Bronchial epithelial cell (primary cell): ENCODE measurements around the gene ACTR5. TPM values are rescaled to one million over a fixed set of nuclear protein-coding genes. Genes with fewer than 3 reads are reported as not detected.

ENCODE experiments used
- DNase-seq: peaks from one replicate; pipeline ENCODE4 v3.0.0-alpha.2; 2010; ENCODE audit warnings: low read depth
- FAIRE-seq: peaks from 2 replicates; lab custom pipeline; 2011; peaks lifted over from hg19 to GRCh38; lab: Jason Lieb, UNC
- H3K27me3 ChIP-seq: 2 replicates; pipeline ENCODE4 v1.5.1; 2011; ENCODE audit warnings: low read length; ENCODE audit not compliant: control insufficient read depth, insufficient read depth
- H3K36me3 ChIP-seq: 2 replicates; pipeline ENCODE4 v1.5.1; 2011; ENCODE audit warnings: low read length; ENCODE audit not compliant: control insufficient read depth, insufficient read depth
- H3K4me3 ChIP-seq: 2 replicates; pipeline ENCODE4 v1.5.1; 2011; ENCODE audit warnings: mild to moderate bottlenecking, low read depth, low read length, control low read depth
- total RNA-seq: library from RNA; depleted of rRNA; stranded (reverse); fragments of >200 nt; gene quantifications from 2 replicates; pipeline ENCODE4 v1.2.1, GENCODE V29; 2014
- TF ChIP-seq, protein P1 (sequence below): IDR thresholded peaks from 2 replicates; pipeline ENCODE4 v1.5.1; 2011; ENCODE audit warnings: mild to moderate bottlenecking, moderate library complexity, low read length, control low read depth, inconsistent platforms; ENCODE audit not compliant: insufficient read depth, severe bottlenecking

Gene ACTR5
- total RNA-seq, 1 donor from 2014 or later, result 20.3 TPM

- DNase-seq (no peak), FAIRE-seq (no peak)
- no peaks in the 10 kb centered on the region for H3K36me3 ChIP-seq
- TF ChIP-seq, protein P1, sequence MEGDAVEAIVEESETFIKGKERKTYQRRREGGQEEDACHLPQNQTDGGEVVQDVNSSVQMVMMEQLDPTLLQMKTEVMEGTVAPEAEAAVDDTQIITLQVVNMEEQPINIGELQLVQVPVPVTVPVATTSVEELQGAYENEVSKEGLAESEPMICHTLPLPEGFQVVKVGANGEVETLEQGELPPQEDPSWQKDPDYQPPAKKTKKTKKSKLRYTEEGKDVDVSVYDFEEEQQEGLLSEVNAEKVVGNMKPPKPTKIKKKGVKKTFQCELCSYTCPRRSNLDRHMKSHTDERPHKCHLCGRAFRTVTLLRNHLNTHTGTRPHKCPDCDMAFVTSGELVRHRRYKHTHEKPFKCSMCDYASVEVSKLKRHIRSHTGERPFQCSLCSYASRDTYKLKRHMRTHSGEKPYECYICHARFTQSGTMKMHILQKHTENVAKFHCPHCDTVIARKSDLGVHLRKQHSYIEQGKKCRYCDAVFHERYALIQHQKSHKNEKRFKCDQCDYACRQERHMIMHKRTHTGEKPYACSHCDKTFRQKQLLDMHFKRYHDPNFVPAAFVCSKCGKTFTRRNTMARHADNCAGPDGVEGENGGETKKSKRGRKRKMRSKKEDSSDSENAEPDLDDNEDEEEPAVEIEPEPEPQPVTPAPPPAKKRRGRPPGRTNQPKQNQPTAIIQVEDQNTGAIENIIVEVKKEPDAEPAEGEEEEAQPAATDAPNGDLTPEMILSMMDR, result no peak
- H3K27me3 ChIP-seq, result no peaks in the 10 kb centered on the region
- H3K4me3 ChIP-seq, result no peak overlapping the region
Measured at GRCh38 chr20:38706509-38706908, 41.8 kb upstream of the ACTR5 start.

DNA sequence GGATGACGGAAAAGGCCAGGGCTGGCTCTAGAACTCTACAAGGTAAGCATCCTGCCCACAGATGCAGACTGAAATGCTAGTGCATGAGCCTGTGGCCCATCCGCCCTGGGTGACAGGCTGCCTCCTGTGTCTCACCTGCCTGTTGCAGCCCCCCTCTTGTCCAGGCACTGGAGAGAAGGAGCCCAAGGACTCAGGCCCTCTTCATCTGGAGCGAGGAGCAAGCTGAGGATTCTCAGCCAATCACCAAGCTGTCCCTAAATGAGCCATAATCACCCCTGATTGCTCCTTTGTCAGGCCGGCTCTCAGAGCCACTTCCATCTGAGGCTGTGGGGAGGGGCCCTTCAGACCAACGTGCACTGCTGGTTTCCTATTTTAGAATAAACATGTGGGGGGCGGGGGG lies 34.0 kb upstream of the ACTR5 start:
- Histone ChIP-seq H3K36me3 (no peaks in the 10 kb centered on the region), H3K27me3 (peaks cover 5% of the 10 kb centered on the region), H3K4me3 (no peak overlapping the region)
- DNase-seq (no peak), FAIRE-seq (no peak)
- TF ChIP-seq, protein P1, result no peak

DNA sequence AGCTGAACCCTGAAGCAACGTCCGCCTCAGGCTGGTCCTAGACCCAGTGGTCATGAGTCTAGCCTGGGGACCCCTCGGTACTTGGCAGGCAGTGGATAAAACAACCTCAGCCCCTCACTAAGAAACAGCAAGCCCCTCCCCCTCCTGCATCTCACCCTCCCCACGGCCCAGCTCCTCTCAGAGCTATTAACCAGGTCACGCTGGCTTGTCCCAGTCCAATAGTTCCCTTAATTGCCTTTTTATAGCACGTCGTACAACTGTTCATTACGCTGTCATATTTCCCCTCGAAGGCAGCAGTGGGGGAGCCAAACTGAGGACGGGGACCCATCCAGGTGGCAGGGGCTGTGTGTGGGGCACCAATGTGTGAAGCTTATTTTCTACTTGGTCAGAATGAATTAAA lies 32.6 kb upstream of the ACTR5 start:
- Histone ChIP-seq H3K36me3 (no peaks in the 10 kb centered on the region), H3K27me3 (peaks cover 13% of the 10 kb centered on the region), H3K4me3 (no peak overlapping the region)
- TF ChIP-seq, protein P1, result no peak
- DNase-seq (no peak), FAIRE-seq (no peak)

- FAIRE-seq, result no peak
Measured at GRCh38 chr20:38722683-38723016, 25.6 kb upstream of the ACTR5 start.

DNA sequence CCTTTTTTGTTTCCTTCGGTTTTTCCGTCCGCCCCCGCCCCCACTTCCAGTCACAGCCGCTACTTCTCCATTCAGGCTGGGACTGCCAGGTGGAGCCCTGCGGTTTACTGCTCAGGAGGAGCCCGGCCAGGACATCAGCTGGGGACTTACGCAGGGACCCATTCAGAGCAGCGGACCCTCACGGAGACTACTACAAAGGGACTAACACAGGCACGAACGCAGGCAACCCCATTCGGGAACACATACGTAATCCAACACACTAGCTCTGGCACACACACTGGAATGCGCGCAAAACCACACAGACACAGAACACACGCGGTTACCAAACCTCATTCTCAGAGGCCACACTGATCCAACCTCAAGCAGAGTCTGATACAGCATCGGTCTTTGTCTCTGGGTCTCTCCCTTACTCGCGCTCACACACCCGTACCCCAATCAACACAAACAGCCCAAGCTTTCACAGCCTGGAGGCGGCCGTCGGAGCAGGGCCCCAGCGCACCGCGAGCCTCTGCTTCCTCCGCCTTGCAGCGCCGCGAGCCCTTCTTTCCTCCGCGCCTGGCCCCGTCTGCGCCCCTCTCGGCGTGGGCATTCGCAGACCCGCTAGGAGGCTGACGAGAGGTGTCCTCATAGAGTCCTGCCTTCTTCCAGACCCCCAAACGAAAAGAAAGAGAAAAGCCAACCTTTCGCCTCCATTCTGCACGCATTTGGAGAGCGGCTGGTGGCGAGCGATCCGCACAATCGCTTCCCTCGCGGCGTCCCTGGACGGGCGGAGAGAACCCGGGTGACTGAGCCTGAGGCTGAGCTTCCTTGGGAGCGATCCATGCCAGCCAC lies 25.0 kb upstream of the ACTR5 start:
- Histone ChIP-seq H3K27me3 (peaks cover 76% of the 10 kb centered on the region), H3K4me3 (no peak overlapping the region), H3K36me3 (no peaks in the 10 kb centered on the region)
- DNase-seq (no peak), FAIRE-seq (no peak)
- TF ChIP-seq, protein P1, result no peak

More at GRCh38 chr20:38722683-38723016, 25.6 kb upstream of the ACTR5 start:
- no peaks in the 10 kb centered on the region for H3K36me3 ChIP-seq
- no peak overlapping the region for H3K4me3 ChIP-seq
- TF ChIP-seq, protein P1, result no peak
- peaks cover 70% of the 10 kb centered on the region for H3K27me3 ChIP-seq
- no peak for DNase-seq
